GM12878 (cell line): Measurements from ENCODE around the gene FRS3. TPM values are rescaled to one million over a fixed set of nuclear protein-coding genes. Genes with fewer than 3 reads are reported as not detected.
A peak's percentile ranks its signal among the peaks of the same experiment; 100 is the strongest.

ENCODE experiments used
- E4F1 ChIP-seq: fragments of 450-650 bp; IDR thresholded peaks from 2 replicates; pipeline ENCODE4 v1.6.1; 2018; ENCODE audit warnings: borderline replicate concordance, mild to moderate bottlenecking; ENCODE audit not compliant: partially characterized antibody
- HDAC2 ChIP-seq: fragments of 200-600 bp; sonication (generic); IDR thresholded peaks from 2 replicates; pipeline ENCODE4 v1.6.1; 2017
- HDGF ChIP-seq: fragments of 450-650 bp; IDR thresholded peaks from 2 replicates; pipeline ENCODE4 v1.6.1; 2016; ENCODE audit warnings: antibody characterized with exemption
- NR2C1 ChIP-seq: fragments of 450-650 bp; IDR thresholded peaks from 2 replicates; pipeline ENCODE4 v1.6.1; 2017; ENCODE audit warnings: antibody characterized with exemption, mild to moderate bottlenecking, moderate library complexity
- NR2F1 ChIP-seq: fragments of 450-650 bp; conservative IDR thresholded peaks from 2 replicates; pipeline ENCODE4 v1.6.1; 2017; ENCODE audit warnings: mild to moderate bottlenecking
- PAX8 ChIP-seq: fragments of 450-650 bp; IDR thresholded peaks from 2 replicates; pipeline ENCODE4 v1.6.1; 2017; ENCODE audit warnings: mild to moderate bottlenecking, moderate library complexity
- PBX3 ChIP-seq: IDR thresholded peaks from 2 replicates; pipeline ENCODE4 v1.6.1; 2011; ENCODE audit warnings: mild to moderate bottlenecking, low read depth, low read length, moderate library complexity; ENCODE audit not compliant: insufficient replicate concordance
- RUNX3 ChIP-seq: IDR thresholded peaks from 2 replicates; pipeline ENCODE4 v1.6.1; 2012; ENCODE audit warnings: low read length, inconsistent platforms
- SMAD1 ChIP-seq: fragments of 450-650 bp; IDR thresholded peaks from 2 replicates; pipeline ENCODE4 v1.6.1; 2018; ENCODE audit warnings: mild to moderate bottlenecking, low read depth; ENCODE audit not compliant: partially characterized antibody
- SP1 ChIP-seq: IDR thresholded peaks from one replicate; pipeline ENCODE4 v1.6.1; 2011; ENCODE audit warnings: low read depth, low read length
- SPI1 ChIP-seq: IDR thresholded peaks from 2 replicates; pipeline ENCODE4 v1.6.1; 2011; ENCODE audit warnings: low read depth, mild to moderate bottlenecking, low read length, moderate library complexity, borderline replicate concordance; ENCODE audit not compliant: insufficient read depth
- TAF1 ChIP-seq: IDR thresholded peaks from 2 replicates; pipeline ENCODE4 v1.6.1; 2011; ENCODE audit warnings: mild to moderate bottlenecking, low read depth, low read length, borderline replicate concordance
- ZBTB33 ChIP-seq: fragments of 450-650 bp; IDR thresholded peaks from 2 replicates; pipeline ENCODE4 v1.6.1; 2017; ENCODE audit warnings: mild to moderate bottlenecking
- ZBTB4 ChIP-seq: fragments of 450-650 bp; formaldehyde crosslinking; IDR thresholded peaks from 2 replicates; pipeline ENCODE4 v1.4.0; 2022; ENCODE audit warnings: mild to moderate bottlenecking, moderate library complexity
- ZNF217 ChIP-seq: fragments of 450-650 bp; IDR thresholded peaks from 2 replicates; pipeline ENCODE4 v1.6.1; 2017; ENCODE audit warnings: antibody characterized with exemption, mild to moderate bottlenecking
- ZNF384 ChIP-seq: IDR thresholded peaks from 2 replicates; pipeline ENCODE4 v1.6.1; 2012; ENCODE audit warnings: low read depth, mild to moderate bottlenecking, low read length, improper control_type of control experiment, borderline replicate concordance
- ZZZ3 ChIP-seq: IDR thresholded peaks from 2 replicates; pipeline ENCODE4 v1.6.1; 2011; ENCODE audit warnings: low read depth; ENCODE audit not compliant: control insufficient read depth, insufficient read length
- polyA plus RNA-seq, 11 experiments: library from polyadenylated mRNA; depleted of rRNA in 4 of 11; unstranded in 6 of 11; stranded (reverse) in 5 of 11; fragments of >200 nt; fragmentation: Nextera tagmentation in 4 of 11; fragmentation: Illumina TruSeq in 1 of 11; extraction: Ambion mirVana in 4 of 11; extraction: Trizol in 1 of 11; gene quantifications; 1 replicate in 1 of 11; 2 replicates in 10 of 11; pipeline versions ENCODE4 v1.2.1 to v1.2.3, GENCODE V29; 2011 to 2016; ENCODE audit warnings: inconsistent platforms in 2 of 11, missing spikeins in 2 of 11, low read depth in 1 of 11
- total RNA-seq, 4 experiments: library from RNA; depleted of rRNA in 3 of 4; stranded (reverse); fragments of >200 nt in 3 of 4; fragmentation: Illumina TruSeq in 1 of 4; extraction: Trizol in 1 of 4; gene quantifications; 2 replicates each; pipeline versions ENCODE4 v1.2.1 to v1.2.3, GENCODE V29; 2013 to 2021

Gene FRS3
- total and polyA plus RNA-seq, 10 of the 15 experiments (the other 5 are each of a cell fraction or from before 2014, with no cell fraction given), result 0.05 to 3.4 (median 1.5) TPM

- no peak for TF ChIP-seq ZBTB33
- no peak for TF ChIP-seq E4F1
- TF ChIP-seq NR2F1, result no peak
- peak; percentile 76; the same call in 1 of the 2 replicates for TF ChIP-seq SPI1
- no peak for TF ChIP-seq HDGF
- peak; percentile 81 for TF ChIP-seq PBX3
- no peak for TF ChIP-seq NR2C1
- no peak for TF ChIP-seq ZNF217
- no peak for TF ChIP-seq PAX8
- TF ChIP-seq ZNF384, result no peak
- no peak for TF ChIP-seq RUNX3
- no peak for TF ChIP-seq SMAD1
- TF ChIP-seq ZBTB4 (CRISPR knock-in tag), result no peak
- no peak for TF ChIP-seq ZZZ3
- TF ChIP-seq HDAC2, result no peak
- TF ChIP-seq SP1, result no peak
- TF ChIP-seq TAF1, result no peak
- TF ChIP-seq, all 136 proteins: peak for 5
Measured at GRCh38 chr6:41784581-41785171, 5.0 kb upstream of the FRS3 start (continued).
